Prostate gland (tissue), 2 donors: ENCODE results near the gene MT2A. TPM values are rescaled to one million over a fixed set of nuclear protein-coding genes. Genes with fewer than 3 reads are reported as not detected.

ENCODE experiments used
- DNase-seq: peaks from one replicate; pipeline ENCODE4 v3.0.0-alpha.2; 2019; ENCODE audit warnings: low spot score
- H3K27ac ChIP-seq, 2 donors: fragments of 200-600 bp; sonication (generic); 2 replicates each; pipeline ENCODE4 v1.5.1; 2017 to 2019
- H3K27me3 ChIP-seq: fragments of 200-600 bp; sonication (generic); replicated peaks from 2 replicates; pipeline ENCODE4 v1.5.1; 2019; ENCODE audit not compliant: insufficient read depth
- H3K36me3 ChIP-seq, 2 donors: fragments of 200-600 bp; sonication (generic); 1 replicate in 1 of 2; 2 replicates in 1 of 2; pipeline versions ENCODE4 v1.5.1 to v1.8.1; 2017 to 2019
- H3K4me1 ChIP-seq: fragments of 200-600 bp; sonication (generic); replicated peaks from 2 replicates; pipeline ENCODE4 v1.5.1; 2019
- H3K4me3 ChIP-seq, 2 donors: fragments of 200-600 bp; sonication (generic); 2 replicates each; pipeline ENCODE4 v1.5.1; 2017 to 2019
- H3K9me3 ChIP-seq: fragments of 200-600 bp; sonication (generic); 2 replicates; pipeline ENCODE4 v1.5.1; 2017
- CTCF ChIP-seq, 4 experiments: fragments of 200-600 bp in 2 of 4; fragments of 450-650 bp in 2 of 4; sonication (generic) in 2 of 4; IDR thresholded peaks; 1 replicate in 3 of 4; 2 replicates in 1 of 4; pipeline ENCODE4 v1.5.1; 2016 to 2019; ENCODE audit warnings: antibody characterized with exemption in 4 of 4, mild to moderate bottlenecking in 2 of 4, moderate library complexity in 2 of 4
- POLR2A ChIP-seq: fragments of 450-650 bp; IDR thresholded peaks from one replicate; pipeline ENCODE4 v1.6.1; 2016; ENCODE audit warnings: antibody characterized with exemption, mild to moderate bottlenecking
- POLR2AphosphoS5 ChIP-seq: sonication (generic); formaldehyde crosslinking; IDR thresholded peaks from one replicate; pipeline ENCODE4 v1.6.1; 2017; ENCODE audit warnings: antibody characterized with exemption
- WGBS: methylation state at CpG from one replicate; pipeline ENCODE4 v1.1.5; 2018; 5-methylcytosine and 5-hydroxymethylcytosine counted together
- intact Hi-C: fragments of 100-400 bp; cut with DNase I; formaldehyde crosslinking; loops from one replicate; pipeline ENCODE4 v1.14.2; 2022
- total RNA-seq, 2 donors: library from RNA; depleted of rRNA; stranded (reverse); fragments of >200 nt; gene quantifications; one replicate each; pipeline ENCODE4 v1.1.0, GENCODE V29; 2016

Gene MT2A
- total RNA-seq, 2 donors from 2014 or later: 134 to 214 TPM

- no peak for DNase-seq
- H3K27ac ChIP-seq: no peak overlapping the region
- H3K4me3 ChIP-seq: no peak overlapping the region
- H3K9me3 ChIP-seq: no peaks in the 10 kb centered on the region
- no peaks in the 10 kb centered on the region for H3K4me1 ChIP-seq
- intact Hi-C loops: no loop called here
- WGBS: 68% methylated on average over 6 of the region's 6 CpGs
- H3K36me3 ChIP-seq: no peaks in the 10 kb centered on the region
- TF ChIP-seq CTCF (IDR thresholded peaks at IDR 0.05): no peak
- no peak for TF ChIP-seq POLR2AphosphoS5
- no peak for TF ChIP-seq POLR2A
- H3K27me3 ChIP-seq: no peaks in the 10 kb centered on the region
Measured at GRCh38 chr16:56593573-56594291, 14.7 kb upstream of the MT2A start.

GRCh38 chr16:56594292-56594619 is 14.1 kb upstream of the MT2A start:
- Histone ChIP-seq H3K4me3 (no peak overlapping the region), H3K9me3 (no peaks in the 10 kb centered on the region), H3K36me3 (no peaks in the 10 kb centered on the region), H3K27me3 (no peaks in the 10 kb centered on the region), H3K27ac (no peak overlapping the region), H3K4me1 (no peaks in the 10 kb centered on the region)
- 98% methylated on average over 5 of the region's 5 CpGs for WGBS
- DNase-seq: no peak
- TF ChIP-seq POLR2A (no peak), CTCF (IDR thresholded peaks at IDR 0.05) (no peak), POLR2AphosphoS5 (no peak)
- intact Hi-C loops: no loop called here

GRCh38 chr16:56600398-56600999 is 7.9 kb upstream of the MT2A start:
- Histone ChIP-seq H3K4me1 (no peaks in the 10 kb centered on the region), H3K27me3 (no peaks in the 10 kb centered on the region), H3K27ac (no peak overlapping the region), H3K36me3 (no peaks in the 10 kb centered on the region), H3K4me3 (no peak overlapping the region), H3K9me3 (no peaks in the 10 kb centered on the region)
- intact Hi-C loops: loop anchor here (2.0 to 5.0 kb wide), 2 partner anchors 84 to 102 kb away; no protein-coding TSS in a partner anchor
- peak; percentile 47 for DNase-seq
- WGBS: 29% methylated on average over 8 of the region's 8 CpGs
- TF ChIP-seq CTCF (IDR thresholded peaks at IDR 0.05): peak; percentile 44 to 74 (median 65)
- TF ChIP-seq POLR2A: no peak
- TF ChIP-seq POLR2AphosphoS5: peak; percentile 27

GRCh38 chr16:56601325-56601724 is 7.1 kb upstream of the MT2A start:
- H3K4me1 ChIP-seq: no peaks in the 10 kb centered on the region
- no peaks in the 10 kb centered on the region for H3K27me3 ChIP-seq
- H3K27ac ChIP-seq: no peak overlapping the region
- H3K4me3 ChIP-seq: no peak overlapping the region
- no peaks in the 10 kb centered on the region for H3K9me3 ChIP-seq
- intact Hi-C loops: loop anchor here (2.0 to 5.0 kb wide), 2 partner anchors 85 to 101 kb away; no protein-coding TSS in a partner anchor
- WGBS: 76% methylated on average over 9 of the region's 9 CpGs
- no peak for DNase-seq
- H3K36me3 ChIP-seq: no peaks in the 10 kb centered on the region
- TF ChIP-seq CTCF (IDR thresholded peaks at IDR 0.05) (no peak), POLR2AphosphoS5 (no peak), POLR2A (no peak)

- TF ChIP-seq POLR2A (no peak), CTCF (IDR thresholded peaks at IDR 0.05) (peak in 3 of 4 experiments; percentile 51 to 67 (median 60)), POLR2AphosphoS5 (peak; percentile 38)
- 41% methylated on average over 4 of the region's 4 CpGs for WGBS
- no peaks in the 10 kb centered on the region for H3K36me3 ChIP-seq
- H3K4me3 ChIP-seq: no peak overlapping the region
- H3K27me3 ChIP-seq: no peaks in the 10 kb centered on the region
- intact Hi-C loops: loop anchor here (5.0 kb wide), 1 partner anchor 99 kb away; no protein-coding TSS in a partner anchor
- no peaks in the 10 kb centered on the region for H3K9me3 ChIP-seq
- H3K4me1 ChIP-seq: peaks cover 17% of the 10 kb centered on the region
- H3K27ac ChIP-seq: no peak overlapping the region
- peak; percentile 51 for DNase-seq
Measured at GRCh38 chr16:56603589-56603988, 4.8 kb upstream of the MT2A start.
